Left hindlimb (tissue), 1 donor: ENCODE measurements around the gene KIAA0586.

ENCODE experiments used
- DNase-seq: peaks from one replicate; pipeline ENCODE4 v3.0.0-alpha.2; 2018

The KIAA0586 gene

GRCh38 chr14:58599707-58600106 is 172.2 kb downstream of the KIAA0586 start:
- no peak for DNase-seq
